Measurements from ENCODE around the gene ACVR2B. TPM values are rescaled to one million over a fixed set of nuclear protein-coding genes. Genes with fewer than 3 reads are reported as not detected.

Gene ACVR2B
- total RNA-seq, 1 donor from 2014 or later: 9.0 TPM

- DNase-seq: no peak
These were observed 79.7 kb downstream of the ACVR2B start for GRCh38 chr3:38533285-38533976.

GRCh38 chr3:38534180-38534579, 80.5 kb downstream of the ACVR2B start:
- no peak for DNase-seq

- no peak for DNase-seq
These were observed 80.9 kb downstream of the ACVR2B start for GRCh38 chr3:38534604-38535003.

DNA sequence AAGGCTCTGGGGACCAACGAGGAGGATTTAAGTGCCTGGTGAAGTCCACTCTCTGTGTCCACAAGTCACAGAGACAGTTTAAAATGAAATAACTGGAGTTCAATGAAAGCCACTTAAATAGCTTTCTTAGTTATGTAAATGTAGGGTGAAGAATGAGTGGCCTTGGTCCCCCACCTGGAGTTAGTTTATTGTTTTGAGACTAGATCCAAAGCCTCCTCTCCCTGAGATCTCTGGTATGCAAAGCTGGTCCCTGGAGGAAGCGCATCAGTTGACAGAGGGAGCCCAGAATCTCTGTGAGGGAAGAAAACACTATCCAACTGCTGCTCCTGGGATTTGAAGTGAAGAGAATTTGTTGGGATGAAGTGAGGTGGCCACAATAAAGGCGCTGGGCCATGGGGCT, 83.0 kb downstream of the ACVR2B start:
- DNase-seq: no peak

DNA sequence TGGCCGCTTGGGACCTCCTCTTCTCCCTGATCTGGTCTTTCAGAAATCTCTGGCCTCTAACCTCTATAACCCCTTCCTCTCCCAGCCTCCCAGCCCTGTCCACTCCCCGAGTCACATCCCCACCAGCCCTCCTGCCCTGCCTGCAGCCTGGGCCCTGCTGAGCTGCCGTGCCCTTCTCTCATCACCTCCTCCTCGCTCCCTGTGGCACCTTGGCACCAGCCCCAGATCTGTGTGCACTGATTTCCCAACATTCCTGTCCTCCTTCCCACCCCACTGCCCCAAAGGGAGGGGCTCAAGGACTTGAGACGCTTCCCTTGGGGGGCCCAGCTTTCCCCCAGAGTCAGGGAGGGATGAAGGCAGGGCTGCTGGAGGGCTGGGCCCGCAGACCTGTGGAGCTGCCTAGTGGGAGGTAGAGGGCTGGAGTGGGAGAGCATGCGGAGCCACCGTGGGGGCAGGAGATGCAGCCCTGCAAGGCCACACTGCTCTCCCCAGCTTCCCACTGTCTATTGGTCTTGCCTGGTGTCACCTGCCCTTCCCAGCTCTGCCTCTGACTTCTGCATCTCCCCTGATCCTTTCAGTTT, 85.2 kb downstream of the ACVR2B start:
- DNase-seq: no peak

- no peak for DNase-seq
These were observed 88.1 kb downstream of the ACVR2B start for GRCh38 chr3:38541806-38542205.

Small RNA genes within 50 kb of the gene (small RNA-seq; reads per million reads assigned to genes)
- gene RF00019 (ENCODE audit: low replicate concordance): not detected

Other genes starting within 250 kb of the ACVR2B start
- gene SLC22A13, start 188.1 kb upstream of the ACVR2B start, total RNA-seq: 0.30 TPM
- gene SLC22A14, start 171.6 kb upstream of the ACVR2B start, total RNA-seq: 0.30 TPM
- 5.6 TPM for gene XYLB, start 107.1 kb upstream of the ACVR2B start, total RNA-seq
- 11.0 TPM for gene EXOG, start 42.5 kb downstream of the ACVR2B start, total RNA-seq
- 0.39 TPM for gene SCN5A, start 195.8 kb downstream of the ACVR2B start, total RNA-seq

All from skin of body (tissue), 3 donors.